ENCODE data around the gene IMMP2L. TPM values are rescaled to one million over a fixed set of nuclear protein-coding genes. Genes with fewer than 3 reads are reported as not detected.
"Not testable (repeated sequence)": the region's sequence is repeated elsewhere in the genome, so short reads cannot be mapped to it uniquely, and the experiment has no call there.

IMMP2L gene
- total RNA-seq, 1 donor from 2014 or later: 16.7 TPM

DNA sequence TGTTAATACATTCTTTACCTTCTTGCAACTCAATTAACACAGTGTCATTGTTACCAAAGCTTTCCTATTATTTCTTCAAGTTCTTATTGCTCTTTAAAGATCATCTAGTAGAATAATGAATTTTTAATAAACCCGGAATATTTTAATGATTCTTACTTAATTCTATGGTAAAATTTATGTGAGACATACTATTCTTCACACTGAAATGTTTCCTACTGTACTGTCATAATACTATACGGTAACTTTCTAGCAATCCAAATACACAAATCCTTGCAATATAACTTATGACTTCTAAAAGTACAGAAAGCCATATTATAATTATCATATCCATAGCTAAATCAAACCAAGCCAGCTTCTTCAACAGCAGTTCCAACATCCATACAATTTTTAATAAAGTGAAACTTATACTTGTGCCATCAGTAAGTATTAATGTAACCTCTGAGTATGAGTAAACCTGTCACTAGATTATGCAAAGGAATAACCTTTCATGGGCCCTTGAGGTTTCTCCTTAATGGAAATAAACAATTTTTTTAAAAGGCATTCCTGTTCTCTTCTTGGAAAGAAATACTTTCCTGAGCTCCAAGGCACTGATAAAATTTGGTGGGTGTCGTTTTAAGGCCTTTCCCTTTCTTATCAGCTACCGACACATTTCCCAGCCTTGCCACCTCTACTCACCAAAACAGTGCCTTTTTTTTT is 87.4 kb downstream of the IMMP2L start:
- DNase-seq (ENCODE audit: low spot score): no peak
- intact Hi-C loops (cut with DNase I): no loop called here

DNA sequence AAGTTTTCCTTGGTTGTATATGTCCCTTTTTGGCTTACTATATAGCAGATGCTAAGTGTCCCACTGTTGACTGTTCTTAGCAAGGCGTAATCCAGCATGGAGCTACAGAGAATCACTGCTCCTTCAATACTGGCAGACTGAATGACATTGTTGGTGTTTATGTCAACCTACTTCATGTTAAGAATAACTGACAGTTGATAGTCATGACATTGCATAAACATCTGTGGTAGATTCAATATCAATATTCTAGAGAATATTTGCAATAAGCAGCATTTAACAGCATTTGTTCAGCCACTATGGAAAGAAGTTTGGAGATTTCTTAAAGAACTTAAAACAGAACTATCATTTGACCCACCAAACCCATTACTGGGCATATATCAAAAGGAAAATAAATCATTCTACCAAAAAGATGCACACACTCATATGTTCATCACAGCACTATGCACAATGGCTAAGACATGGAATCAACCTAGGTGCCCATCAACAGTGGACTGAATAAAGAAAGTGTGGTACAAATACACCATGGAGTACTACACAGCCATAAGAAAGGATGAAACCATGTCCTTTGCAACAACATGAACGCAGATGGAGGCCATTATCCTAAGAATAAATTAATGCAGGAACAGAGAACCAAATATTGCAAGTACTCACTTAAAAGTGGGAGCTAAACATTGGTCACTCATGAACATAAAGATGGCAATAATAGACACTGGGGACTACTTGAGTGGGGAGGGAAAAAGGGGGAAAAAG is 88.7 kb downstream of the IMMP2L start:
- intact Hi-C loops (cut with DNase I): no loop called here
- DNase-seq (ENCODE audit: low spot score): no peak

DNA sequence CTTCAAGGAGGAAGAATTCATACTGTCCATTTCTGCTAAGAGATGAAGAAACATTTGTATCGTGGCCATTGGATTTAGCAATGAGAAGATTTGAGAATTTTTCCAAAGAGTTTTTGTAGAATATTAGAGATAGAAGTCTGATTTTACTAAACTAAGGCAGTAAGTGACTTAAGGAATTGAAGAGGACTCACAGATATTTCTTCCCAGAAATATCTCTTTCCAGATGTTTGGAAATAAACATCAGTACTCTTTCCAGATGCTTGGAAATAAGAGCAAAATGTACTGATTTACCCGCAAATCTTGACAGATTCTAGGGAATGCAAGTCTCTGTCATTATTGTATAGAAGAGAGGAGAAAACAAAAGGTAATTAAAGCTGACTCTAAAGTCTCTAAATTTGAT is 91.3 kb downstream of the IMMP2L start:
- DNase-seq (ENCODE audit: low spot score): no peak
- intact Hi-C loops (cut with DNase I): no loop called here

GRCh38 chr7:111469894-111470293 is 92.4 kb downstream of the IMMP2L start:
- not testable (repeated sequence) for DNase-seq (ENCODE audit: low spot score)

DNA sequence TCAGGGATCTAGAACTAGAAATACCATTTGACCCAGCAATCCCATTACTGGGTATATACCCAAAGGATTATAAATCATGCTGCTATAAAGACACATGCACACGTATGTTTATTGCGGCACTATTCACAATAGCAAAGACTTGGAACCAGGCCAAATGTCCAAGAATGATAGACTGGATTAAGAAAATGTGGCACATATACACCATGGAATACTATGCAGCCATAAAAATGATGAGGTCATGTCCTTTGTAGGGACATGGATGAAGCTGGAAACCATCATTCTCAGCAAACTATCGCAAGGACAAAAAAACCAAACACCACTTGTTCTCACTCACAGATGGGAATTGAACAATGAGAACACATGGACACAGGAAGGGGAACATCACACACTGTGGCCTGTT is 96.5 kb downstream of the IMMP2L start:
- intact Hi-C loops (cut with DNase I); DNase-seq (ENCODE audit: low spot score): not testable (repeated sequence)

More at GRCh38 chr7:111469894-111470293, 92.4 kb downstream of the IMMP2L start:
- intact Hi-C loops (cut with DNase I): not testable (repeated sequence)

DNA sequence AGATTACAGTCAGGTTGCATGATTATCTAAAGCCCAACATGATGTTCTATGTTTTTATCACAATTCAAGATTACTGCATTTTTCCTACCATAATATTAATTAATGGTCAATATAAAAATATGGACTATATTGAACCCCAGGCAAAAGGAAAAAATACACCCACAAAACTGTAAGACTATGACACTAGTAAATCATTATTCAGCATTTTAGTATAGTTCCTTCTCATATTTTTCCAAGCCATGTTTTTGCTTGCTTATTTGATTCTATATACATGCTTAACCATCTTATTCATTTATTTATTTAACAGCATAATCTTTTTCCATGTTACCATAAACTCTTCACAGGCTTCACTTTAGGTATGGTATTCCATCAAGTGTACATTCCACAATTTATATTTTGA is 101.6 kb downstream of the IMMP2L start:
- intact Hi-C loops (cut with DNase I): no loop called here
- no peak for DNase-seq (ENCODE audit: low spot score)

DNA sequence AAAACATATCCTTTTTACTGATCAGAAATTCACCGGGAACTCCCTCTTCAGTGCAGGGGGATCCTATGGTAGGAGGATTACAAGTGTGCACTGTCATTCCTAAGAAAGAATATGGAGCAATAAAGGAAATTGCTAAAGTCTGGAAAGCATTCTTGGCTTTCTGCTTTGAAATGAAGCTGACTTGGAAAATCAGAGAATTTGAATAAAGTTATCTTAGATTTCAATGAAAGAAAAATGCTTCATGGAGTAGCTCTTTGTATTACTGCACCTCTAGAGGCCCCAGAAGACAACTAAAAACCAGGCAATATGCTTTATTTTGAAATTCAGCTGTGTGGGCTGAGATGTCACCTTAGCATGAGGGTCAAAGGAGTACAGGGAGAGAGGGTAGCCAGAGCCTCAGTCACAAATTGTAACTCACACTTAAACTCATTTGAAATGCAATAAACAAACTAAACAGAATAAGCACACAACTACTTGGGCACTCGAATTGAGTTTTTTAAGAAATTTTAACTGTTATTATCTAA is 102.5 kb downstream of the IMMP2L start:
- intact Hi-C loops (cut with DNase I): no loop called here
- DNase-seq (ENCODE audit: low spot score): no peak

DNA sequence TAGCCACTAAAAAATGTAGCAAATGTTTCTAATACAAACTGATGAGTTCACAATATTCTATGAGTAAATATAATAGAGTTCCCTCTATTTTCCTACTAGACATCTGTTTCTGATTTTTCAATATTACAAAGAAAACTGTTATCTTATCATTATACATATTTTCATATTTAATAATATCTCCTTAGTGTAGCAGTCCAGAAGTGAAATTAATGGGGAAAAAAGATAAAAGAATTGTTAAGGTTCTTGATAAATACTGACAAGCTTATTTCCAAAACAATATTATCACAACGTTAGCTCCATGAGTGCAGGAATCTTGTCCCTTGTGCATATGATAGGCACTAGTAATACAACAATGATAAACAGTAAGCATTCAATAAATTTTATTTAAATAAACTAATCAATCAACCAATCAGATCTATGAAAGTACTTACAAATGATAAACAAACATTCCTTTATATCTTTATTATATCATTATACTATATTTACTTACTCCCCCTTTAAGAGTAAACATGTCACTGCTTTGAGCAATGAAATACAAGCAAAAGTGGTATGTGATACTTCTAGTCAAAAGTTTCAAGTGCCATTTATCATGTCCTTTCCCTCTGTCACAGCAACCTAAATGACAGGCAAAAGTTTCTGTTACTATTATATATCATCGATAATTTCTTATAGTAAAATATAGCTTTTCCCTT is 103.1 kb downstream of the IMMP2L start:
- no peak for DNase-seq (ENCODE audit: low spot score)
- intact Hi-C loops (cut with DNase I): no loop called here

GRCh38 chr7:111450705-111451104 is 111.6 kb downstream of the IMMP2L start:
- DNase-seq (ENCODE audit: low spot score); intact Hi-C loops (cut with DNase I): not testable (repeated sequence)

DNA sequence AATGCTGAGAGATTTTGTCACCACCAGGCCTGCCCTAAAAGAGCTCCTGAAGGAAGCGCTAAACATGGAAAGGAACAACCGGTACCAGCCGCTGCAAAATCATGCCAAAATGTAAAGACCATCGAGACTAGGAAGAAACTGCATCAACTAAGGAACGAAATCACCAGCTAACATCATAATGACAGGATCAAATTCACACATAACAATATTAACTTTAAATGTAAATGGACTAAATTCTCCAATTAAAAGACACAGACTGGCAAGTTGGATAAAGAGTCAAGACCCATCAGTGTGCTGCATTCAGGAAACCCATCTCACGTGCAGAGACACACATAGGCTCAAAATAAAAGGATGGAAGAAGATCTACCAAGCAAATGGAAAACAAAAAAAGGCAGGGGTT is 114.8 kb downstream of the IMMP2L start:
- DNase-seq (ENCODE audit: low spot score); intact Hi-C loops (cut with DNase I): not testable (repeated sequence)

- intact Hi-C loops (cut with DNase I): no loop called here
- no peak for DNase-seq (ENCODE audit: low spot score)
Measured at GRCh38 chr7:111439977-111440376, 122.3 kb downstream of the IMMP2L start.

- no peak for DNase-seq (ENCODE audit: low spot score)
- intact Hi-C loops (cut with DNase I): no loop called here
Measured at GRCh38 chr7:111438369-111439289, 123.7 kb downstream of the IMMP2L start.

GRCh38 chr7:111437736-111438135 is 124.6 kb downstream of the IMMP2L start:
- intact Hi-C loops (cut with DNase I): no loop called here
- no peak for DNase-seq (ENCODE audit: low spot score)

DNA sequence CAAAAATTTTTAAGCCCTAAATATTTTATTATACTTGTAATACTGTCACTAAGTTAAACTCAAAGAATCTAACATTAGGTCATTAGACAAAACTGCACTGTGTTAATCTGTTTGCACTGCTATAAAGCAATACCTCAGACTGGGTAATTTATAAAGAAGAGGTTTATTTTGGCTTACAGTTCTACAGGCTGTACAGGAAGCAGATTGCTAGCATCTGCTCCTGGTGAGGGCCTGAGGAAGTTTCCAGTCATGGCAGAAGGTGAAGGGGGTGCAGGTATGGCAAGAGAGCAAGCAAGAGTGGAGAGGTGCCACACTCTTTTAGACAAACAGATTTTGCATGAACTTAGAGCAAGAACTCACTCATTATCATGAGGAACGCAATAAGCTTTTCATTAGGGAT is 125.7 kb downstream of the IMMP2L start:
- intact Hi-C loops (cut with DNase I): no loop called here
- DNase-seq (ENCODE audit: low spot score): no peak

DNA sequence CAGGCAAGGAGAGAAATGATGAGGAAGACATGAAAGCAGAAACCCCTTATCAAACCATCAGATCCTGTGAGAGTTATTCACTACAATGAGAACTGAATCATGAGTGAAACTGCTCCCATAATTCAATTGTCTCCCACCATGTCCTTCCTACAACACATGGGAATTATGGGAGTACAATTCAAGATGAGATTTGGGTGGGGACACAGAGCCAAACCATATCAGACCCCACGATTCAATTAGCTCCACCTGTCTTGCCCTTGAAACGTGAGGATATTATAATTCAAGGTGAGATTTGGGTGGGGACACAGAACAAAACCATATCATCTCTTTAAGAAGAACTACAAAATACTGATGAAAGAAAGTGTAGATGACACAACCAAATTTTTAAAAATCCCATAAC is 128.9 kb downstream of the IMMP2L start:
- intact Hi-C loops (cut with DNase I): no loop called here

GRCh38 chr7:111429781-111430180 is 132.5 kb downstream of the IMMP2L start:
- intact Hi-C loops (cut with DNase I): no loop called here
- DNase-seq (ENCODE audit: low spot score): no peak

More for the DNA sequence above, 128.9 kb downstream of the IMMP2L start:
- DNase-seq (ENCODE audit: low spot score): no peak

- intact Hi-C loops (cut with DNase I): no loop called here
- DNase-seq (ENCODE audit: low spot score): no peak
Measured at GRCh38 chr7:111424768-111425167, 137.5 kb downstream of the IMMP2L start.

DNA sequence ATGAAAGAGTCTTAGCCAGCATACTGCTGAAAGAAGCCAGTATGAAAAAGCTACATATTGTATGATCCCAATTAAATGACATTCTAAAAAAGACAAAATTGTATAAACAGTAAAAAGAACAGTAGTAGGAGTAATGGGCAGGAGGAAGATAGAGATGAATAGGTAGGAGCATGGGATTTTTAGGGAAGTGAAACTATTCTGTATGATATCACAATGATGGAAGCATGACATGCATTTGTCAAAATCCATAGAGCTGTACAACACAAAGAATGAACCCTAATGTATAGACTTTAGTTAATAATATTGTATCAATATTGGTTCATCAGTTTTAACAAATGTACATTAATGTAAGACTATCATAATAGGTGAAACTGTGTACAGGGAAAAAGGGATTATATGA is 147.9 kb downstream of the IMMP2L start:
- no peak for DNase-seq (ENCODE audit: low spot score)
- intact Hi-C loops (cut with DNase I): no loop called here

GRCh38 chr7:111413739-111414138 is 148.6 kb downstream of the IMMP2L start:
- no peak for DNase-seq (ENCODE audit: low spot score)
- intact Hi-C loops (cut with DNase I): no loop called here
